Measurements from ENCODE around the gene OR52N5.

DNA sequence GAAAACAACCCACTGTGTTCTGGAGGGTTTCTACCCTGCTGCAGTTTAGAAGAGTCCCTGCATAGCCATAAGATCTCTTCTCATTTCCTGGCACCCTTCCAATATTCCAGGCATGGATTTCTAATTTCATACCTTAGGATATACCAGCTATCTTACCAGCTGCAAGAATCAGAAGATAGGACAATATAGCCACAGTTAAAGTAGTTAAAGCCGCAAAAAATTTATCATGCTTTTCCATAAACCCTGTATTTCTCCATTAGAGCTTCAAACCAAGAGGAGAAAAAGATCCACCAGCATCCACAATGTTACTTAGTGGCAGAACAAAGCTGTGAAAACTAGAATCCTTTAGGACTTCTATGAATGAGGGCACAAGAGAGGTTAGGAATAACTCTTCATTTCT is 55.5 kb downstream of the OR52N5 start:
- TF ChIP-seq EZH2phosphoT487 (conservative IDR thresholded peaks at IDR 0.05; ENCODE audit: low read length), result no peak
- TF ChIP-seq, protein P1, sequence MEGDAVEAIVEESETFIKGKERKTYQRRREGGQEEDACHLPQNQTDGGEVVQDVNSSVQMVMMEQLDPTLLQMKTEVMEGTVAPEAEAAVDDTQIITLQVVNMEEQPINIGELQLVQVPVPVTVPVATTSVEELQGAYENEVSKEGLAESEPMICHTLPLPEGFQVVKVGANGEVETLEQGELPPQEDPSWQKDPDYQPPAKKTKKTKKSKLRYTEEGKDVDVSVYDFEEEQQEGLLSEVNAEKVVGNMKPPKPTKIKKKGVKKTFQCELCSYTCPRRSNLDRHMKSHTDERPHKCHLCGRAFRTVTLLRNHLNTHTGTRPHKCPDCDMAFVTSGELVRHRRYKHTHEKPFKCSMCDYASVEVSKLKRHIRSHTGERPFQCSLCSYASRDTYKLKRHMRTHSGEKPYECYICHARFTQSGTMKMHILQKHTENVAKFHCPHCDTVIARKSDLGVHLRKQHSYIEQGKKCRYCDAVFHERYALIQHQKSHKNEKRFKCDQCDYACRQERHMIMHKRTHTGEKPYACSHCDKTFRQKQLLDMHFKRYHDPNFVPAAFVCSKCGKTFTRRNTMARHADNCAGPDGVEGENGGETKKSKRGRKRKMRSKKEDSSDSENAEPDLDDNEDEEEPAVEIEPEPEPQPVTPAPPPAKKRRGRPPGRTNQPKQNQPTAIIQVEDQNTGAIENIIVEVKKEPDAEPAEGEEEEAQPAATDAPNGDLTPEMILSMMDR (IDR thresholded peaks at IDR 0.05; ENCODE audit: insufficient read depth, low read length, poor library complexity, severe bottlenecking), result no peak
